Psoas muscle (tissue), 8 donors: Measurements from ENCODE around the gene TSPAN16. TPM values are rescaled to one million over a fixed set of nuclear protein-coding genes. Genes with fewer than 3 reads are reported as not detected.
A peak's percentile ranks its signal among the peaks of the same experiment; 100 is the strongest.

Source experiments
- ATAC-seq, 4 donors: fragments of 200-7000 bp; cut with Tn5 transposase; one replicate each; pipeline ENCODE4 v1.9.1; 2020; ENCODE audit warnings: moderate library complexity in 3 of 4, mild to moderate bottlenecking in 2 of 4
- DNase-seq, 2 donors: peaks; one replicate each; pipeline ENCODE4 v3.0.0-alpha.2; 2020
- H3K27ac ChIP-seq: fragments of 200-600 bp; one replicate; pipeline ENCODE4 v1.8.0; 2022
- H3K27me3 ChIP-seq, 3 donors: fragments of 200-600 bp in 1 of 3; one replicate each; pipeline versions ENCODE4 v1.6.1 to v1.8.0; 2013 to 2022; ENCODE audit warnings: low read length in 2 of 3, mild to moderate bottlenecking in 2 of 3, moderate library complexity in 1 of 3; ENCODE audit not compliant: insufficient read depth in 3 of 3
- H3K36me3 ChIP-seq, 2 donors: fragments of 200-600 bp in 1 of 2; one replicate each; pipeline versions ENCODE4 v1.6.1 to v1.8.0; 2013 to 2022; ENCODE audit warnings: low read depth in 1 of 2, mild to moderate bottlenecking in 1 of 2, moderate library complexity in 1 of 2; ENCODE audit not compliant: insufficient read depth in 1 of 2
- H3K4me1 ChIP-seq: fragments of 200-600 bp; one replicate; pipeline ENCODE4 v1.8.0; 2022
- H3K4me3 ChIP-seq: fragments of 200-600 bp; one replicate; pipeline ENCODE4 v1.8.0; 2022; ENCODE audit warnings: mild to moderate bottlenecking
- H3K9me3 ChIP-seq: fragments of 200-600 bp; one replicate; pipeline ENCODE4 v1.8.0; 2022
- WGBS, 3 donors: extraction: QIAGEN DNeasy Blood & Tissue Kit; methylation state at CpG; one replicate each; pipeline versions ENCODE4 v1.1.6 to v1.1.7; 2013; 5-methylcytosine and 5-hydroxymethylcytosine counted together
- intact Hi-C, 2 donors: fragments of 100-400 bp; cut with DNase I; formaldehyde crosslinking; loops; one replicate each; pipeline versions ENCODE4 v1.11.0 to v1.14.2; 2022
- long read RNA-seq, 2 donors: library from polyadenylated mRNA; unstranded; transcript quantifications; one replicate each; pipeline ENCODE4 v2.0.0, GENCODE V29; 2021
- polyA plus RNA-seq, 3 donors: library from polyadenylated mRNA; stranded (reverse); fragments of 200-250 nt; gene quantifications; one replicate each; pipeline ENCODE4 v1.2.3, GENCODE V29; 2013
- total RNA-seq, 4 donors: library from RNA; stranded (reverse); fragmentation: NEBNext Ultra II Directional in 2 of 4; extraction: Animal tissue kit (Norgen Biotek cat#: 25700) in 2 of 4; gene quantifications; one replicate each; pipeline versions ENCODE4 v1.2.1 to v1.2.4, GENCODE V29; 2021 to 2023
- TF ChIP-seq, protein P1 (sequence below): fragments of 200-600 bp; IDR thresholded peaks from one replicate; pipeline ENCODE4 v1.8.0; 2022; ENCODE audit warnings: antibody characterized with exemption
- donor health status: healthy with polysubstance abuse.
- donor health status: DM: no; HTN: no; CAD: no; lungs with moderate emphysema.
- donor health status: Bipolar disorder and iron deficiency.
- donor health status: healthy.
- donor health status: DM: yes; HTN: yes; CAD: no.
- donor health status: DM: no; HTN: no; CAD: no.
- donor health status: DM: no; HTN: no; CAD: no.
- donor health status: DM: yes; HTN: yes; CAD: no.

TSPAN16 gene, protein sequence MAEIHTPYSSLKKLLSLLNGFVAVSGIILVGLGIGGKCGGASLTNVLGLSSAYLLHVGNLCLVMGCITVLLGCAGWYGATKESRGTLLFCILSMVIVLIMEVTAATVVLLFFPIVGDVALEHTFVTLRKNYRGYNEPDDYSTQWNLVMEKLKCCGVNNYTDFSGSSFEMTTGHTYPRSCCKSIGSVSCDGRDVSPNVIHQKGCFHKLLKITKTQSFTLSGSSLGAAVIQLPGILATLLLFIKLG
- not detected for total RNA-seq
- not detected for polyA plus RNA-seq
- long read RNA-seq, donor 1: 0 reads
- long read RNA-seq, donor 2, partial matches to known transcripts: 0 of 1 reads
- long read RNA-seq, donor 2, other reads (novel, unspliced or antisense): 1 of 1 reads

DNA sequence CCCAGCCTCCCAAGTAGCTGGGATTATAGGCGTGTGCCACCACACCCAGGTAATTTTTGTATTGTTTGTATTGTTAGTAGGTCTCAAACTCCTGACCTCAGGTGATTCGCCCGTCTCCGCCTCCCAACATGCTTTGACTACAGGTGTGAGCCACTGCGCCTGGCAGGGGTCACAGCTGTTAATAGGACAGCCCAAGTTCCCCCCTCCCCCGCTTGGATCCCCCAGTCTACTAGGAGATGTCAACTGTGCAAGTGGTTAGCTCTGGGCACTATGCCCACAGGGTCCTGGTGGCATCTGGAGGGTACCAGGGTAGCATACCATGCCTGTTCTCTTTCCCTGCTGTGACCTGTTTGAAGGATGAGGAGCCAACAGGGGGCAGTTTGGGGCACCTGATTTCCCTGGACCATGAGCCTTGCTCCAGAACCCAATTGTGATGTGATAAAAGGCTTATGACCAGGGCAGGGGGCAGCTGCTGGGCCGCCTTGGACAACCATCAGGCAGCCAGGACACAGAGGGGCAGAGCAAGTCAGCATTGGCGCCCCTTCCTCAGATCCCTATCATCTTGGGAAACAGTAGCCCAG, at the start of gene TSPAN16:
Gene TSPAN16 (plus strand): TSS at position 496 of the 581 bp plus-strand sequence. CDS start 138 bp downstream, outside the sequence.
- H3K9me3 ChIP-seq: no peaks in the 10 kb centered on the region
- no peak for DNase-seq
- WGBS, 3 donors: 69 to 87% (median 81%) methylated on average over 8 of the region's 8 CpGs
- intact Hi-C loops: loop anchor here in 1 of 2 donors (10.0 kb wide), 1 partner anchor 289 kb away; no protein-coding TSS in a partner anchor
- peaks cover 0 to 32% (median 3%) of the 10 kb centered on the region in 3 donors for H3K27me3 ChIP-seq
- peak within 1 kb of the TSS; percentile 16 for H3K27ac ChIP-seq
- TF ChIP-seq, protein P1, sequence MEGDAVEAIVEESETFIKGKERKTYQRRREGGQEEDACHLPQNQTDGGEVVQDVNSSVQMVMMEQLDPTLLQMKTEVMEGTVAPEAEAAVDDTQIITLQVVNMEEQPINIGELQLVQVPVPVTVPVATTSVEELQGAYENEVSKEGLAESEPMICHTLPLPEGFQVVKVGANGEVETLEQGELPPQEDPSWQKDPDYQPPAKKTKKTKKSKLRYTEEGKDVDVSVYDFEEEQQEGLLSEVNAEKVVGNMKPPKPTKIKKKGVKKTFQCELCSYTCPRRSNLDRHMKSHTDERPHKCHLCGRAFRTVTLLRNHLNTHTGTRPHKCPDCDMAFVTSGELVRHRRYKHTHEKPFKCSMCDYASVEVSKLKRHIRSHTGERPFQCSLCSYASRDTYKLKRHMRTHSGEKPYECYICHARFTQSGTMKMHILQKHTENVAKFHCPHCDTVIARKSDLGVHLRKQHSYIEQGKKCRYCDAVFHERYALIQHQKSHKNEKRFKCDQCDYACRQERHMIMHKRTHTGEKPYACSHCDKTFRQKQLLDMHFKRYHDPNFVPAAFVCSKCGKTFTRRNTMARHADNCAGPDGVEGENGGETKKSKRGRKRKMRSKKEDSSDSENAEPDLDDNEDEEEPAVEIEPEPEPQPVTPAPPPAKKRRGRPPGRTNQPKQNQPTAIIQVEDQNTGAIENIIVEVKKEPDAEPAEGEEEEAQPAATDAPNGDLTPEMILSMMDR: no peak
- no peaks in the 10 kb centered on the region for H3K36me3 ChIP-seq
- H3K4me1 ChIP-seq: no peaks in the 10 kb centered on the region
- ATAC-seq: no peak
- H3K4me3 ChIP-seq: no peak within 1 kb of the TSS

DNA sequence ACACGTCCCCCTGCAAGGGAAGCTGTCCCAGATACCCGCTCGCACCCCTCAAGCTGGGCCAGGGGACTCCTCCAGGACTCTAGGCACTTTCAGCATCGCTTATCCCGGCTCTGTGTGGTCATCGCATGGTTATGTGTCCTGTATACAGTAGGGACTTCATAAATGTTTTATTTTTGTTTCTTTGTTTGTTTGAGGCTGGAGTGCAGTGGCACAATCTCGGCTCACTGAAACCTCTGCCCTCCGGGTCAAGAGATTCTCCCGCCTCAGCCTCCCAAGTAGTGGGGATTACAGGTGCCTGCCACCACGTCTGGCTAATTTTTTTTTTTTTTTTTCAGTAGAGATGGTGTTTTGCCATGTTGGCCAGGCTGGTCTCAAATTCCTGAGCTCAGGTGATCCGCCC, 49.0 kb upstream of the TSPAN16 start:
- peak overlapping the region; percentile 36 for H3K27ac ChIP-seq
- H3K9me3 ChIP-seq: no peaks in the 10 kb centered on the region
- no peak for DNase-seq
- H3K36me3 ChIP-seq: peaks cover 2 to 37% of the 10 kb centered on the region in 2 donors
- 80 to 83% (median 81%) methylated on average over 11 of the region's 11 CpGs for WGBS, 3 donors
- H3K4me3 ChIP-seq: no peak overlapping the region
- intact Hi-C loops: no loop called here
- H3K27me3 ChIP-seq: peaks cover 0 to 5% (median 0%) of the 10 kb centered on the region in 3 donors
- H3K4me1 ChIP-seq: peaks cover 6% of the 10 kb centered on the region
- no peak for ATAC-seq
- TF ChIP-seq, protein P1: no peak

DNA sequence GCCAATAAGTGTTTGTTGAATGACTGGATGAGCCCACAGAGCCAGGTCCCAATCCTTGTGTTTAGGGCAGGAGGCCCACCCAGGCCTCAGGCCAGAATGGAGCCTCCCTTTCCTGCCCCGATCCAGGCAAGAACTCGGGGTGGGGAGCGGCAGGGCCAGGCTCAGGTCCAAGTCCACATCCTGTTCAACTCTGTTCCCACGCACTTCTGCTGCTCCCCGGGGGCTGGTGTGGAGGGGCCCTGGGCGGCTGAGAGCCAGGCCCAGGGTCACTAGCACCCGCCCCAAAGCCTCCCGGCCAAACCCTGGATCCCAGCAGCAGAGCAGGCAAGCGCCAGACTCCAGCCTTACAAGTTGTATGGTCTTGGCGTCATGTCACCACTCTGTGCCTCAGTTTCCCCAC, 48.6 kb upstream of the TSPAN16 start:
- WGBS, 3 donors: 52 to 60% (median 59%) methylated on average over 10 of the region's 10 CpGs
- ATAC-seq (peak; percentile 34 to 67 (median 45)), DNase-seq (peak; percentile 75 to 85)
- no peak overlapping the region for H3K4me3 ChIP-seq
- intact Hi-C loops: no loop called here
- peaks cover 0 to 5% (median 0%) of the 10 kb centered on the region in 3 donors for H3K27me3 ChIP-seq
- H3K4me1 ChIP-seq: peaks cover 6% of the 10 kb centered on the region
- TF ChIP-seq, protein P1: no peak
- H3K36me3 ChIP-seq: peaks cover 2 to 40% of the 10 kb centered on the region in 2 donors
- H3K27ac ChIP-seq: peak overlapping the region; percentile 58
- H3K9me3 ChIP-seq: no peaks in the 10 kb centered on the region

DNA sequence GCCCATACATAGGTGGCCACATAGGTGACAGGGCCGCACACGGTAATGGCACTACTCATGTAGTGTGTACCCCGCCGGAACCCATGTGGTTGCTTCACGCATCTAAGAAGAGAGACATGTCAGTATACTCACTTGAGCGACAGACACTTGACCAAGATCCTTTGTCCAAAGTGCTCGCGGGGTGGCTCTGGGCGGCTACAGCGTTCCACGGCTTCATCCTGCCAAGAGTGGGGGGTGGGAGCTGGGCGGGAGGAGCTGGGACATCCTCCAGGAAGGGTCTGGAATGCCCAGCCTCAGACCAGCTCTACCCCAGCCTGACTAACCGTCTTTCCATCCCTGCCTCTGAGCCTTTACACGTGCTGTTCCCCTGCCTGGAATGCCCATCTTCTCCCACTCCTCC, 48.0 kb upstream of the TSPAN16 start:
- Histone ChIP-seq H3K27ac (peak overlapping the region; percentile 58), H3K36me3 (peaks cover 2 to 37% of the 10 kb centered on the region in 2 donors), H3K27me3 (peaks cover 0 to 5% (median 0%) of the 10 kb centered on the region in 3 donors), H3K4me1 (peaks cover 6% of the 10 kb centered on the region), H3K9me3 (no peaks in the 10 kb centered on the region), H3K4me3 (no peak overlapping the region)
- 67 to 78% (median 73%) methylated on average over 14 of the region's 14 CpGs for WGBS, 3 donors
- ATAC-seq: no peak
- DNase-seq: no peak
- TF ChIP-seq, protein P1: no peak
- intact Hi-C loops: no loop called here
